HEK293 (cell line): ENCODE results near the gene LDAF1.

Experiments
- CTCF ChIA-PET: fragments of 350-600 bp; formaldehyde crosslinking; extraction: SDS; loops from one replicate; lab custom pipeline; 2021; ENCODE audit warnings: antibody characterized with exemption; lab: Yijun Ruan, JAX
- POLR2A ChIA-PET: fragments of 300-600 bp; formaldehyde crosslinking; extraction: SDS; loops from one replicate; lab custom pipeline; 2020; ENCODE audit warnings: antibody characterized with exemption, inconsistent platforms; lab: Yijun Ruan, JAX
- H3K27ac ChIP-seq: fragments of 200-500 bp; sonication (Bioruptor generic); 2 replicates; pipeline ENCODE4 v1.5.1; 2014; ENCODE audit warnings: low read depth, low read length, control low read depth, inconsistent platforms; ENCODE audit errors: extremely low read depth
- H3K36me3 ChIP-seq, 2 experiments: fragments of 200-500 bp in 1 of 2; sonication (Bioruptor generic) in 1 of 2; 1 replicate in 1 of 2; 2 replicates in 1 of 2; pipeline ENCODE4 v1.5.1; 2014 to 2017; ENCODE audit warnings: inconsistent platforms in 2 of 2, low read length in 2 of 2; ENCODE audit not compliant: control insufficient read depth in 2 of 2, insufficient read depth in 1 of 2
- H3K4me1 ChIP-seq: fragments of 200-500 bp; sonication (Bioruptor generic); 2 replicates; pipeline ENCODE4 v1.5.1; 2014; ENCODE audit warnings: mild to moderate bottlenecking, low read length, inconsistent platforms; ENCODE audit not compliant: control insufficient read depth, insufficient read depth
- H3K4me3 ChIP-seq: 2 replicates; pipeline ENCODE4 v1.5.1; 2011; ENCODE audit warnings: low read depth, mild to moderate bottlenecking, control low read depth, low read length, moderate library complexity
- H3K9me3 ChIP-seq: fragments of 200-500 bp; sonication (Bioruptor generic); 2 replicates; pipeline ENCODE4 v1.5.1; 2014; ENCODE audit warnings: low read depth, low read length, inconsistent platforms; ENCODE audit not compliant: control insufficient read depth, insufficient read depth
- KLF10 ChIP-seq: fragments of 450-650 bp; IDR thresholded peaks from 2 replicates; pipeline ENCODE4 v1.5.1; 2018; ENCODE audit warnings: missing biosample characterization, mild to moderate bottlenecking, missing genetic modification characterization
- KLF8 ChIP-seq: fragments of 450-650 bp; formaldehyde crosslinking; IDR thresholded peaks from 2 replicates; pipeline ENCODE4 v1.5.1; 2016; ENCODE audit warnings: missing biosample characterization, missing genetic modification characterization
- PRDM10 ChIP-seq: fragments of 450-650 bp; formaldehyde crosslinking; IDR thresholded peaks from 2 replicates; pipeline ENCODE4 v1.5.1; 2016; ENCODE audit warnings: missing biosample characterization, missing genetic modification characterization
- TRIM28 ChIP-seq: IDR thresholded peaks from 2 replicates; pipeline ENCODE4 v1.6.1; 2011; ENCODE audit warnings: low read length, control low read depth, borderline replicate concordance
- TSHZ1 ChIP-seq: fragments of 450-650 bp; formaldehyde crosslinking; IDR thresholded peaks from 2 replicates; pipeline ENCODE4 v1.5.1; 2016; ENCODE audit warnings: missing biosample characterization, missing genetic modification characterization, borderline replicate concordance
- ZBTB10 ChIP-seq: fragments of 450-650 bp; formaldehyde crosslinking; IDR thresholded peaks from 2 replicates; pipeline ENCODE4 v1.5.1; 2016; ENCODE audit warnings: missing biosample characterization, missing genetic modification characterization
- ZIC2 ChIP-seq: fragments of 450-650 bp; formaldehyde crosslinking; IDR thresholded peaks from 2 replicates; pipeline ENCODE4 v1.5.1; 2016; ENCODE audit warnings: missing biosample characterization, missing genetic modification characterization
- ZNF157 ChIP-seq: fragments of 450-650 bp; formaldehyde crosslinking; IDR thresholded peaks from 2 replicates; pipeline ENCODE4 v1.5.1; 2016; ENCODE audit warnings: missing biosample characterization, missing genetic modification characterization
- ZNF23 ChIP-seq: fragments of 450-650 bp; formaldehyde crosslinking; IDR thresholded peaks from 2 replicates; pipeline ENCODE4 v1.5.1; 2016; ENCODE audit warnings: missing biosample characterization, missing genetic modification characterization, borderline replicate concordance
- ZNF239 ChIP-seq: fragments of 450-650 bp; formaldehyde crosslinking; IDR thresholded peaks from 2 replicates; pipeline ENCODE4 v1.5.1; 2016; ENCODE audit warnings: missing biosample characterization, missing genetic modification characterization
- ZNF248 ChIP-seq: fragments of 450-650 bp; formaldehyde crosslinking; IDR thresholded peaks from 2 replicates; pipeline ENCODE4 v1.5.1; 2017; ENCODE audit warnings: missing biosample characterization, missing genetic modification characterization
- ZNF362 ChIP-seq: fragments of 450-650 bp; formaldehyde crosslinking; IDR thresholded peaks from 2 replicates; pipeline ENCODE4 v1.5.1; 2016; ENCODE audit warnings: missing biosample characterization, missing genetic modification characterization
- ZNF391 ChIP-seq: fragments of 450-650 bp; formaldehyde crosslinking; IDR thresholded peaks from 2 replicates; pipeline ENCODE4 v1.5.1; 2016; ENCODE audit warnings: low read depth, missing biosample characterization, missing genetic modification characterization, borderline replicate concordance
- ZNF549 ChIP-seq: fragments of 450-650 bp; IDR thresholded peaks from 2 replicates; pipeline ENCODE4 v1.5.1; 2018; ENCODE audit warnings: missing biosample characterization, missing genetic modification characterization, mild to moderate bottlenecking, inconsistent platforms, moderate library complexity
- ZNF610 ChIP-seq: fragments of 450-650 bp; formaldehyde crosslinking; IDR thresholded peaks from 2 replicates; pipeline ENCODE4 v1.5.1; 2016; ENCODE audit warnings: missing biosample characterization, missing genetic modification characterization, borderline replicate concordance
- ZNF658 ChIP-seq: fragments of 450-650 bp; formaldehyde crosslinking; IDR thresholded peaks from 2 replicates; pipeline ENCODE4; 2016; ENCODE audit warnings: missing biosample characterization, missing genetic modification characterization
- ZNF837 ChIP-seq: fragments of 450-650 bp; formaldehyde crosslinking; IDR thresholded peaks from 2 replicates; pipeline ENCODE4 v1.5.1; 2016; ENCODE audit warnings: missing biosample characterization, missing genetic modification characterization
- ZSCAN4 ChIP-seq: fragments of 450-650 bp; formaldehyde crosslinking; IDR thresholded peaks from 2 replicates; pipeline ENCODE4 v1.5.1; 2017; ENCODE audit warnings: missing biosample characterization, missing genetic modification characterization

The LDAF1 gene

GRCh38 chr16:21120976-21121520 is 37.4 kb upstream of the LDAF1 start:
- H3K27ac ChIP-seq = no peak overlapping the region
- CTCF ChIA-PET = interaction anchor here (1.3 kb wide), 1 partner anchor 179 kb away, joined by 3 read pairs; no protein-coding TSS in a partner anchor
- H3K4me1 ChIP-seq = no peaks in the 10 kb centered on the region
- H3K4me3 ChIP-seq = no peak overlapping the region
- H3K9me3 ChIP-seq = no peaks in the 10 kb centered on the region
- TF ChIP-seq TRIM28 = no peak
- TF ChIP-seq, all 188 proteins: peak for 0
- POLR2A ChIA-PET = no interaction called here
- no peaks in the 10 kb centered on the region for H3K36me3 ChIP-seq

- ChIA-PET POLR2A (no interaction called here), CTCF (no interaction called here)
- TF ChIP-seq KLF8 (tag by site-specific recombination) = no peak
- TF ChIP-seq KLF10 (tag by site-specific recombination) = no peak
- H3K27ac ChIP-seq = no peak overlapping the region
- no peaks in the 10 kb centered on the region for H3K9me3 ChIP-seq
- no peaks in the 10 kb centered on the region for H3K4me1 ChIP-seq
- no peaks in the 10 kb centered on the region for H3K36me3 ChIP-seq
- no peak overlapping the region for H3K4me3 ChIP-seq
Measured at GRCh38 chr16:21125191-21125590, 33.3 kb upstream of the LDAF1 start.

- no peak overlapping the region for H3K27ac ChIP-seq
- no peak overlapping the region for H3K4me3 ChIP-seq
- POLR2A ChIA-PET = no interaction called here
- TF ChIP-seq ZNF239 (tag by site-specific recombination) = no peak
- no peak for TF ChIP-seq ZNF549
- TF ChIP-seq ZNF837 (tag by site-specific recombination) = no peak
- no peak for TF ChIP-seq PRDM10 (tag by site-specific recombination)
- no peak for TF ChIP-seq ZNF658 (tag by site-specific recombination)
- TF ChIP-seq TSHZ1 (tag by site-specific recombination) = no peak
- TF ChIP-seq ZSCAN4 = no peak
- TF ChIP-seq ZIC2 (tag by site-specific recombination) = peak; percentile 89
- TF ChIP-seq ZNF362 (tag by site-specific recombination) = no peak
- TF ChIP-seq ZNF610 (tag by site-specific recombination) = peak; percentile 66; the same call in 1 of the 2 replicates
- TF ChIP-seq ZNF248 (tag by site-specific recombination) = no peak
- TF ChIP-seq ZNF23 (tag by site-specific recombination) = no peak
- no peak for TF ChIP-seq ZNF391
- no peak for TF ChIP-seq ZNF157 (tag by site-specific recombination)
- no peak for TF ChIP-seq ZBTB10
- TF ChIP-seq, all 188 proteins: peak for 2
- CTCF ChIA-PET = interaction anchor here (0.6 kb wide), 1 partner anchor 1610 kb away, joined by 4 read pairs; no protein-coding TSS in a partner anchor
- H3K36me3 ChIP-seq = no peaks in the 10 kb centered on the region
- no peaks in the 10 kb centered on the region for H3K9me3 ChIP-seq
- H3K4me1 ChIP-seq = no peaks in the 10 kb centered on the region
Measured at GRCh38 chr16:21126518-21126917, 32.0 kb upstream of the LDAF1 start.
